WTC11 (cell line): Measurements from ENCODE around the gene SLC8A1.

ENCODE experiments used
- CBFB ChIP-seq: sonication (generic); formaldehyde crosslinking; IDR thresholded peaks from 2 replicates; pipeline ENCODE4 v1.8.1; 2022; ENCODE audit warnings: mild to moderate bottlenecking, low read depth, missing genetic modification reagents
- FOXJ3 ChIP-seq: sonication (generic); formaldehyde crosslinking; IDR thresholded peaks from 2 replicates; pipeline ENCODE4 v1.9.0; 2021; ENCODE audit warnings: missing genetic modification reagents, mild to moderate bottlenecking, borderline replicate concordance
- FOXK1 ChIP-seq: sonication (generic); formaldehyde crosslinking; IDR thresholded peaks from 2 replicates; pipeline ENCODE4 v1.8.0; 2022; ENCODE audit warnings: mild to moderate bottlenecking, moderate library complexity, missing genetic modification reagents
- IRF2 ChIP-seq: sonication (generic); formaldehyde crosslinking; IDR thresholded peaks from 2 replicates; pipeline ENCODE4 v1.8.0; 2022; ENCODE audit warnings: low read depth, missing genetic modification reagents, borderline replicate concordance
- MAX ChIP-seq: sonication (generic); formaldehyde crosslinking; IDR thresholded peaks from 2 replicates; pipeline ENCODE4 v1.8.0; 2022; ENCODE audit warnings: mild to moderate bottlenecking, missing genetic modification reagents
- NR3C1 ChIP-seq: sonication (generic); formaldehyde crosslinking; conservative IDR thresholded peaks from 2 replicates; pipeline ENCODE4 v1.8.1; 2023; ENCODE audit warnings: low read depth, mild to moderate bottlenecking, missing genetic modification reagents
- SMAD3 ChIP-seq: sonication (generic); formaldehyde crosslinking; IDR thresholded peaks from 2 replicates; pipeline ENCODE4 v1.8.0; 2022; ENCODE audit warnings: missing genetic modification reagents, mild to moderate bottlenecking, borderline replicate concordance
- USF1 ChIP-seq: sonication (generic); formaldehyde crosslinking; IDR thresholded peaks from 2 replicates; pipeline ENCODE4 v1.8.0; 2022; ENCODE audit warnings: mild to moderate bottlenecking, missing genetic modification reagents
- ZNF263 ChIP-seq: sonication (generic); formaldehyde crosslinking; IDR thresholded peaks from 2 replicates; pipeline ENCODE4 v1.8.1; 2022; ENCODE audit warnings: low read depth, mild to moderate bottlenecking, moderate library complexity, missing genetic modification reagents
- TF ChIP-seq, protein P1 (sequence below): fragments of 200-600 bp; IDR thresholded peaks from 2 replicates; pipeline ENCODE4 v1.8.0; 2022; ENCODE audit warnings: antibody characterized with exemption
- TF ChIP-seq, protein P2 (sequence below): sonication (generic); formaldehyde crosslinking; IDR thresholded peaks from 2 replicates; pipeline ENCODE4 v1.8.1; 2023; ENCODE audit warnings: mild to moderate bottlenecking, missing genetic modification reagents, moderate library complexity
- TF ChIP-seq, protein P3 (sequence below): sonication (generic); formaldehyde crosslinking; IDR thresholded peaks from 2 replicates; pipeline ENCODE4 v1.8.1; 2022; ENCODE audit warnings: low read depth, mild to moderate bottlenecking, moderate library complexity, missing genetic modification reagents, borderline replicate concordance
- TF ChIP-seq, protein P4 (sequence below): sonication (generic); formaldehyde crosslinking; IDR thresholded peaks from 2 replicates; pipeline ENCODE4 v1.8.0; 2023; ENCODE audit warnings: missing genetic modification reagents, mild to moderate bottlenecking, borderline replicate concordance

DNA sequence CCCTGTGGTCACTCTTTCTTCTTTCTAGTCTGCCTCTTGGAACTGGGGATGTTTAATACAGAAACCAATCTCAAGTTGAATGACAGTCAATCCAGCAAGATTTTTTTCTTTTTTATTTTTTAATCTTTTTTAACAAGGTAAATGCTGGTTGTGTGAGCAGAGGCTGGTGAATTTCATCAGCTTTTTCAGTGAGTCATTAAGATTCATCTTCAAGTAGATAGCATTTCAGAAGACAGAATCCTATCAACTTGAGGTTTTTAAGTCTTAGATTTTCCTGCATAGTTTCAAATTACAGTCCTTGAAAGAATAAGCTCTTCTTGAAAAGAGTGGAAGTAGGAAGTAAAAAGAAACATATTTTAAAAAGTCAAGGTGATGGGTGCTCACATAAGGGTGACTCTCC lies 12.4 kb downstream of the SLC8A1 start:
- TF ChIP-seq, protein P1, sequence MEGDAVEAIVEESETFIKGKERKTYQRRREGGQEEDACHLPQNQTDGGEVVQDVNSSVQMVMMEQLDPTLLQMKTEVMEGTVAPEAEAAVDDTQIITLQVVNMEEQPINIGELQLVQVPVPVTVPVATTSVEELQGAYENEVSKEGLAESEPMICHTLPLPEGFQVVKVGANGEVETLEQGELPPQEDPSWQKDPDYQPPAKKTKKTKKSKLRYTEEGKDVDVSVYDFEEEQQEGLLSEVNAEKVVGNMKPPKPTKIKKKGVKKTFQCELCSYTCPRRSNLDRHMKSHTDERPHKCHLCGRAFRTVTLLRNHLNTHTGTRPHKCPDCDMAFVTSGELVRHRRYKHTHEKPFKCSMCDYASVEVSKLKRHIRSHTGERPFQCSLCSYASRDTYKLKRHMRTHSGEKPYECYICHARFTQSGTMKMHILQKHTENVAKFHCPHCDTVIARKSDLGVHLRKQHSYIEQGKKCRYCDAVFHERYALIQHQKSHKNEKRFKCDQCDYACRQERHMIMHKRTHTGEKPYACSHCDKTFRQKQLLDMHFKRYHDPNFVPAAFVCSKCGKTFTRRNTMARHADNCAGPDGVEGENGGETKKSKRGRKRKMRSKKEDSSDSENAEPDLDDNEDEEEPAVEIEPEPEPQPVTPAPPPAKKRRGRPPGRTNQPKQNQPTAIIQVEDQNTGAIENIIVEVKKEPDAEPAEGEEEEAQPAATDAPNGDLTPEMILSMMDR, result no peak
- no peak for TF ChIP-seq MAX (CRISPR knock-in tag)
- TF ChIP-seq NR3C1 (CRISPR knock-in tag), result no peak
- no peak for TF ChIP-seq SMAD3 (CRISPR knock-in tag)
- TF ChIP-seq, protein P2, sequence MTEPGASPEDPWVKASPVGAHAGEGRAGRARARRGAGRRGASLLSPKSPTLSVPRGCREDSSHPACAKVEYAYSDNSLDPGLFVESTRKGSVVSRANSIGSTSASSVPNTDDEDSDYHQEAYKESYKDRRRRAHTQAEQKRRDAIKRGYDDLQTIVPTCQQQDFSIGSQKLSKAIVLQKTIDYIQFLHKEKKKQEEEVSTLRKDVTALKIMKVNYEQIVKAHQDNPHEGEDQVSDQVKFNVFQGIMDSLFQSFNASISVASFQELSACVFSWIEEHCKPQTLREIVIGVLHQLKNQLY, result no peak
- TF ChIP-seq FOXK1, result no peak
- no peak for TF ChIP-seq USF1 (CRISPR knock-in tag)
- TF ChIP-seq, protein P3, sequence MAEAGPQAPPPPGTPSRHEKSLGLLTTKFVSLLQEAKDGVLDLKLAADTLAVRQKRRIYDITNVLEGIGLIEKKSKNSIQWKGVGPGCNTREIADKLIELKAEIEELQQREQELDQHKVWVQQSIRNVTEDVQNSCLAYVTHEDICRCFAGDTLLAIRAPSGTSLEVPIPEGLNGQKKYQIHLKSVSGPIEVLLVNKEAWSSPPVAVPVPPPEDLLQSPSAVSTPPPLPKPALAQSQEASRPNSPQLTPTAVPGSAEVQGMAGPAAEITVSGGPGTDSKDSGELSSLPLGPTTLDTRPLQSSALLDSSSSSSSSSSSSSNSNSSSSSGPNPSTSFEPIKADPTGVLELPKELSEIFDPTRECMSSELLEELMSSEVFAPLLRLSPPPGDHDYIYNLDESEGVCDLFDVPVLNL, result no peak
- TF ChIP-seq IRF2, result no peak
- TF ChIP-seq, protein P4, sequence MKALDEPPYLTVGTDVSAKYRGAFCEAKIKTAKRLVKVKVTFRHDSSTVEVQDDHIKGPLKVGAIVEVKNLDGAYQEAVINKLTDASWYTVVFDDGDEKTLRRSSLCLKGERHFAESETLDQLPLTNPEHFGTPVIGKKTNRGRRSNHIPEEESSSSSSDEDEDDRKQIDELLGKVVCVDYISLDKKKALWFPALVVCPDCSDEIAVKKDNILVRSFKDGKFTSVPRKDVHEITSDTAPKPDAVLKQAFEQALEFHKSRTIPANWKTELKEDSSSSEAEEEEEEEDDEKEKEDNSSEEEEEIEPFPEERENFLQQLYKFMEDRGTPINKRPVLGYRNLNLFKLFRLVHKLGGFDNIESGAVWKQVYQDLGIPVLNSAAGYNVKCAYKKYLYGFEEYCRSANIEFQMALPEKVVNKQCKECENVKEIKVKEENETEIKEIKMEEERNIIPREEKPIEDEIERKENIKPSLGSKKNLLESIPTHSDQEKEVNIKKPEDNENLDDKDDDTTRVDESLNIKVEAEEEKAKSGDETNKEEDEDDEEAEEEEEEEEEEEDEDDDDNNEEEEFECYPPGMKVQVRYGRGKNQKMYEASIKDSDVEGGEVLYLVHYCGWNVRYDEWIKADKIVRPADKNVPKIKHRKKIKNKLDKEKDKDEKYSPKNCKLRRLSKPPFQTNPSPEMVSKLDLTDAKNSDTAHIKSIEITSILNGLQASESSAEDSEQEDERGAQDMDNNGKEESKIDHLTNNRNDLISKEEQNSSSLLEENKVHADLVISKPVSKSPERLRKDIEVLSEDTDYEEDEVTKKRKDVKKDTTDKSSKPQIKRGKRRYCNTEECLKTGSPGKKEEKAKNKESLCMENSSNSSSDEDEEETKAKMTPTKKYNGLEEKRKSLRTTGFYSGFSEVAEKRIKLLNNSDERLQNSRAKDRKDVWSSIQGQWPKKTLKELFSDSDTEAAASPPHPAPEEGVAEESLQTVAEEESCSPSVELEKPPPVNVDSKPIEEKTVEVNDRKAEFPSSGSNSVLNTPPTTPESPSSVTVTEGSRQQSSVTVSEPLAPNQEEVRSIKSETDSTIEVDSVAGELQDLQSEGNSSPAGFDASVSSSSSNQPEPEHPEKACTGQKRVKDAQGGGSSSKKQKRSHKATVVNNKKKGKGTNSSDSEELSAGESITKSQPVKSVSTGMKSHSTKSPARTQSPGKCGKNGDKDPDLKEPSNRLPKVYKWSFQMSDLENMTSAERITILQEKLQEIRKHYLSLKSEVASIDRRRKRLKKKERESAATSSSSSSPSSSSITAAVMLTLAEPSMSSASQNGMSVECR, result no peak
- TF ChIP-seq ZNF263, result no peak
- TF ChIP-seq CBFB (CRISPR knock-in tag), result no peak
- no peak for TF ChIP-seq FOXJ3
